Esophagus squamous epithelium (tissue), 4 donors: ENCODE results near the gene DNM2.

Experiments
- CTCF ChIP-seq, 6 experiments: fragments of 450-650 bp in 4 of 6; fragments of 200-600 bp in 2 of 6; sonication (generic) in 2 of 6; IDR thresholded peaks; one replicate each; pipeline ENCODE4 v1.5.1; 2016 to 2019; ENCODE audit warnings: antibody characterized with exemption in 6 of 6, mild to moderate bottlenecking in 4 of 6, moderate library complexity in 4 of 6
- POLR2A ChIP-seq, 4 donors: fragments of 450-650 bp; IDR thresholded peaks; one replicate each; pipeline ENCODE4 v1.6.1; 2017; ENCODE audit warnings: antibody characterized with exemption in 4 of 4, mild to moderate bottlenecking in 4 of 4, moderate library complexity in 3 of 4

GRCh38 chr19:10774893-10775292, 57.0 kb downstream of the DNM2 start:
- TF ChIP-seq CTCF (IDR thresholded peaks at IDR 0.05) (no peak), POLR2A (IDR thresholded peaks at IDR 0.05) (no peak)
